ENCODE data around the gene PRR35.

Gene PRR35

GRCh38 chr16:546909-547770, 13.1 kb upstream of the PRR35 start:
- peak in 1 of 2 donors; percentile 38 for DNase-seq (ENCODE audit: extremely low read depth in 1 of 2, low read depth in 1 of 2)

GRCh38 chr16:548586-548985, 11.6 kb upstream of the PRR35 start:
- no peak for DNase-seq (ENCODE audit: extremely low read depth in 1 of 2, low read depth in 1 of 2)

- DNase-seq (ENCODE audit: extremely low read depth in 1 of 2, low read depth in 1 of 2) = no peak
Measured at GRCh38 chr16:549544-550263, 10.5 kb upstream of the PRR35 start.

GRCh38 chr16:551210-551609, 9.0 kb upstream of the PRR35 start:
- no peak for DNase-seq (ENCODE audit: extremely low read depth in 1 of 2, low read depth in 1 of 2)

- DNase-seq (ENCODE audit: extremely low read depth in 1 of 2, low read depth in 1 of 2) = no peak
Measured at GRCh38 chr16:552171-552570, 8.0 kb upstream of the PRR35 start.

- DNase-seq (ENCODE audit: extremely low read depth in 1 of 2, low read depth in 1 of 2) = no peak
Measured at GRCh38 chr16:553601-554296, 6.4 kb upstream of the PRR35 start.

- no peak for DNase-seq (ENCODE audit: extremely low read depth in 1 of 2, low read depth in 1 of 2)
Measured at GRCh38 chr16:554297-554621, 5.9 kb upstream of the PRR35 start.

- no peak for DNase-seq (ENCODE audit: extremely low read depth in 1 of 2, low read depth in 1 of 2)
Measured at GRCh38 chr16:554640-555365, 5.4 kb upstream of the PRR35 start.

GRCh38 chr16:555528-556473, 4.4 kb upstream of the PRR35 start:
- DNase-seq (ENCODE audit: extremely low read depth in 1 of 2, low read depth in 1 of 2) = no peak

GRCh38 chr16:556474-557173, 3.6 kb upstream of the PRR35 start:
- DNase-seq (ENCODE audit: extremely low read depth in 1 of 2, low read depth in 1 of 2) = no peak

GRCh38 chr16:557463-558297, 2.5 kb upstream of the PRR35 start:
- DNase-seq (ENCODE audit: extremely low read depth in 1 of 2, low read depth in 1 of 2) = no peak

GRCh38 chr16:558298-559020, 1.7 kb upstream of the PRR35 start:
- DNase-seq (ENCODE audit: extremely low read depth in 1 of 2, low read depth in 1 of 2) = no peak

- DNase-seq (ENCODE audit: extremely low read depth in 1 of 2, low read depth in 1 of 2) = no peak
Measured at GRCh38 chr16:559021-559380, 1.2 kb upstream of the PRR35 start.

- no peak for DNase-seq (ENCODE audit: extremely low read depth in 1 of 2, low read depth in 1 of 2)
Measured at GRCh38 chr16:559411-560203, 587 bp upstream of the PRR35 start.

GRCh38 chr16:560701-561412, 663 bp downstream of the PRR35 start:
- DNase-seq (ENCODE audit: extremely low read depth in 1 of 2, low read depth in 1 of 2) = no peak

GRCh38 chr16:561413-561794, 1.2 kb downstream of the PRR35 start:
- DNase-seq (ENCODE audit: extremely low read depth in 1 of 2, low read depth in 1 of 2) = no peak

Measured in activated CD8-positive, alpha-beta memory T cell treated with anti-CD3 and anti-CD28 coated beads for 1 hour (primary cell).